B cell (primary cell): ENCODE measurements around the gene MAD1L1. TPM values are rescaled to one million over a fixed set of nuclear protein-coding genes. Genes with fewer than 3 reads are reported as not detected.

Source experiments
- ATAC-seq: fragments of 200-7000 bp; cut with Tn5 transposase; one replicate; pipeline ENCODE4 v1.10.0; 2021; ENCODE audit warnings: low read depth, mild to moderate bottlenecking, moderate number of reproducible peaks, moderate library complexity
- CTCF ChIA-PET: fragments of 350-600 bp; sonication (Branson Sonifier 250); formaldehyde crosslinking; loops from one replicate; lab custom pipeline; 2021; ENCODE audit warnings: antibody characterized with exemption, inconsistent platforms; lab: Charles Lee
- POLR2A ChIA-PET: fragments of 350-600 bp; sonication (Branson Sonifier 250); formaldehyde crosslinking; loops from one replicate; lab custom pipeline; 2021; ENCODE audit warnings: antibody characterized with exemption; lab: Charles Lee
- DNase-seq: peaks from one replicate; pipeline ENCODE4 v3.0.0; 2013
- H2AFZ ChIP-seq: 2 replicates; pipeline ENCODE4 v1.6.1; 2012; ENCODE audit warnings: mild to moderate bottlenecking, low read depth, low read length; ENCODE audit not compliant: insufficient read depth, poor library complexity, severe bottlenecking
- H3K27ac ChIP-seq, 2 donors: 1 replicate in 1 of 2; 2 replicates in 1 of 2; pipeline ENCODE4 v1.5.1; 2012 to 2013; ENCODE audit warnings: low read length in 2 of 2, mild to moderate bottlenecking in 2 of 2, moderate library complexity in 1 of 2
- H3K27me3 ChIP-seq, 4 experiments: fragments of 200-600 bp in 1 of 4; sonication (generic) in 1 of 4; replicated peaks in 1 of 4; 1 replicate in 2 of 4; 2 replicates in 2 of 4; pipeline versions ENCODE4 v1.6.1 to v1.7.0; 2013 to 2016; ENCODE audit warnings: low read length in 3 of 4, mild to moderate bottlenecking in 2 of 4, mixed read lengths in 1 of 4, moderate library complexity in 1 of 4; ENCODE audit not compliant: insufficient read depth in 4 of 4, control insufficient read depth in 3 of 4; ENCODE audit errors: control extremely low read depth in 1 of 4
- H3K36me3 ChIP-seq, 2 experiments: replicated peaks in 1 of 2; 1 replicate in 1 of 2; 2 replicates in 1 of 2; pipeline versions ENCODE4 v1.6.1 to v1.7.1; 2013; ENCODE audit warnings: low read length in 1 of 2; ENCODE audit not compliant: insufficient read depth in 2 of 2, control insufficient read depth in 1 of 2; ENCODE audit errors: control extremely low read depth in 1 of 2, extremely low read depth in 1 of 2
- H3K4me1 ChIP-seq, 2 donors: fragments of 200-600 bp in 1 of 2; sonication (generic) in 1 of 2; 1 replicate in 1 of 2; 2 replicates in 1 of 2; pipeline versions ENCODE4 v1.5.1 to v1.6.1; 2013 to 2017; ENCODE audit warnings: low read length in 2 of 2; ENCODE audit not compliant: control insufficient read depth in 2 of 2, insufficient read depth in 2 of 2
- H3K4me2 ChIP-seq: replicated peaks from 2 replicates; pipeline ENCODE3; 2012; ENCODE audit warnings: mild to moderate bottlenecking, low read depth, low read length; ENCODE audit not compliant: poor library complexity, severe bottlenecking
- H3K4me3 ChIP-seq, 5 experiments: fragments of 200-600 bp in 1 of 5; sonication (generic) in 1 of 5; 1 replicate in 3 of 5; 2 replicates in 2 of 5; pipeline versions ENCODE4 v1.5.1 to v1.7.0; 2011 to 2016; ENCODE audit warnings: low read length in 4 of 5, mild to moderate bottlenecking in 4 of 5, low read depth in 2 of 5, control low read depth in 1 of 5, moderate library complexity in 1 of 5; ENCODE audit not compliant: insufficient read depth in 1 of 5; ENCODE audit errors: control extremely low read depth in 1 of 5, extremely low read depth in 1 of 5
- H3K79me2 ChIP-seq: fragments of 200-600 bp; sonication (generic); one replicate; pipeline ENCODE4 v1.6.0; 2016; ENCODE audit warnings: low read length; ENCODE audit not compliant: control insufficient read depth, insufficient read depth
- H3K9ac ChIP-seq: fragments of 200-600 bp; sonication (generic); 2 replicates; pipeline ENCODE4 v1.6.1; 2017; ENCODE audit warnings: mild to moderate bottlenecking, low read length, moderate library complexity
- H3K9me3 ChIP-seq, 3 donors: one replicate each; pipeline versions ENCODE4 v1.6.1 to v1.7.1; 2013; ENCODE audit warnings: low read length in 2 of 3; ENCODE audit not compliant: control insufficient read depth in 2 of 3, insufficient read depth in 1 of 3; ENCODE audit errors: control extremely low read depth in 1 of 3
- H4K20me1 ChIP-seq: 2 replicates; pipeline ENCODE4 v1.6.0; 2012; ENCODE audit warnings: mild to moderate bottlenecking, low read length; ENCODE audit not compliant: insufficient read depth, control insufficient read depth, poor library complexity, severe bottlenecking
- H3K27ac Mint-ChIP-seq: one replicate; pipeline ENCODE4 v1.8.0; 2021; ENCODE audit warnings: mixed read lengths
- H3K27me3 Mint-ChIP-seq: one replicate; pipeline ENCODE4 v1.8.0; 2021; ENCODE audit warnings: mixed read lengths
- H3K4me1 Mint-ChIP-seq: one replicate; pipeline ENCODE4 v1.8.0; 2021; ENCODE audit warnings: mixed read lengths
- H3K4me3 Mint-ChIP-seq: one replicate; pipeline ENCODE4 v1.8.0; 2021; ENCODE audit warnings: mixed read lengths
- H3K9me3 Mint-ChIP-seq: one replicate; pipeline ENCODE4 v1.8.0; 2022; ENCODE audit warnings: mixed read lengths; ENCODE audit not compliant: insufficient read depth
- CTCF ChIP-seq: fragments of 200-600 bp; IDR thresholded peaks from one replicate; pipeline ENCODE4 v1.8.0; 2022; ENCODE audit warnings: antibody characterized with exemption, mild to moderate bottlenecking
- EZH2 ChIP-seq: IDR thresholded peaks from 2 replicates; pipeline ENCODE4 v1.6.1; 2012; ENCODE audit warnings: borderline replicate concordance, low read depth, mild to moderate bottlenecking, moderate library complexity, low read length; ENCODE audit not compliant: insufficient read depth, poor library complexity, severe bottlenecking
- WGBS: methylation state at CpG from one replicate; pipeline ENCODE4 v1.1.5; 2013; ENCODE audit warnings: missing lambda C conversion rate; ENCODE audit not compliant: insufficient coverage; 5-methylcytosine and 5-hydroxymethylcytosine counted together
- intact Hi-C: fragments of 100-400 bp; cut with micrococcal nuclease; formaldehyde crosslinking; loops from one replicate; pipeline ENCODE4 v1.10.0; 2022
- polyA plus RNA-seq: library from polyadenylated mRNA; depleted of rRNA; stranded (reverse); fragments of >200 nt; gene quantifications from 2 replicates; pipeline ENCODE4 v1.2.3, GENCODE V29; 2012
- total RNA-seq, 2 donors: library from RNA; stranded (reverse); fragments of 120-200 nt in 1 of 2; gene quantifications; 1 replicate in 1 of 2; 2 replicates in 1 of 2; pipeline versions ENCODE4 v1.2.3 to v1.2.4, GENCODE V29; 2013 to 2022

MAD1L1 gene
- total and polyA plus RNA-seq, 2 donors (not counting 1 experiment from before 2014, with no cell fraction given) = 86.7 to 110 TPM

DNA sequence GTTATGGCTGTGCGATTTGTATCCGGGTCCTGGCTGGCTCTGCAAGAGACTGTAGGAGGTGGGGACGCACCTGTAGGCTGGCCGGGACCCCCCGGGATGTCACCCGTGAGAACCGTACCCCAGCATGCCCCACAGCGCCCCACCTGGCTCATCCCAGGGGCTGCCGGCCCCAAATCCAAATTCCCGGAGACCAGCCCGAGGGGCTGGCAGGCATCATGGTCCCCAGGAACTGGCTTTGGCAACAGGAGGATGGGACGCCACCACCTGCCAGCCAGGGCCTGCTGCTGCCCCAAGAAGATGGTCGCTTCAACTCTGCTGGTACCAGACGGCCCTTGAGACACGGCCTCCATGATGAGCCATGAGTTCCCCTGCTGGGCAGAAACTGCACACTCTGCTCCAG lies 323.3 kb downstream of the MAD1L1 start:
- H3K27me3 Mint-ChIP-seq = no peaks in the 10 kb centered on the region
- no peak overlapping the region for H3K4me3 Mint-ChIP-seq
- 98% methylated on average over 15 of the region's 15 CpGs for whole genome bisulfite sequencing
- Histone ChIP-seq H3K4me2 (no peak overlapping the region), H2AFZ (no peak overlapping the region), H3K9ac (no peak overlapping the region), H3K27ac (no peak overlapping the region), H4K20me1 (peaks cover 69% of the 10 kb centered on the region), H3K36me3 (peaks cover 0 to 27% of the 10 kb centered on the region in 2 experiments), H3K4me3 (no peak overlapping the region), H3K79me2 (peaks cover 43% of the 10 kb centered on the region), H3K9me3 (no peaks in the 10 kb centered on the region), H3K4me1 (peaks cover 0 to 3% of the 10 kb centered on the region in 2 donors), H3K27me3 (no peaks in the 10 kb centered on the region)
- no peak for DNase-seq
- TF ChIP-seq EZH2 (no peak), CTCF (no peak)
- ChIA-PET CTCF (no interaction called here), POLR2A (no interaction called here)
- intact Hi-C loops = no loop called here
- no peak overlapping the region for H3K27ac Mint-ChIP-seq
- no peaks in the 10 kb centered on the region for H3K9me3 Mint-ChIP-seq
- no peak for ATAC-seq
- H3K4me1 Mint-ChIP-seq = peaks cover 9% of the 10 kb centered on the region

GRCh38 chr7:1908823-1909420 lies 323.8 kb downstream of the MAD1L1 start:
- Histone ChIP-seq H3K4me2 (no peak overlapping the region), H3K27me3 (no peaks in the 10 kb centered on the region), H4K20me1 (peaks cover 64% of the 10 kb centered on the region), H3K4me3 (no peak overlapping the region), H3K79me2 (peaks cover 37% of the 10 kb centered on the region), H3K9me3 (no peaks in the 10 kb centered on the region), H3K4me1 (peaks cover 0 to 3% of the 10 kb centered on the region in 2 donors), H3K36me3 (peaks cover 0 to 24% of the 10 kb centered on the region in 2 experiments), H3K9ac (no peak overlapping the region), H3K27ac (no peak overlapping the region), H2AFZ (no peak overlapping the region)
- no peak for DNase-seq
- TF ChIP-seq CTCF (no peak), EZH2 (no peak)
- Mint-ChIP-seq H3K9me3 (no peaks in the 10 kb centered on the region), H3K27ac (no peak overlapping the region), H3K4me3 (no peak overlapping the region), H3K27me3 (no peaks in the 10 kb centered on the region), H3K4me1 (peaks cover 9% of the 10 kb centered on the region)
- intact Hi-C loops = no loop called here
- CTCF ChIA-PET = no interaction called here
- WGBS = 96% methylated on average over 21 of the region's 24 CpGs
- ATAC-seq = no peak
- POLR2A ChIA-PET = no interaction called here
